ENCODE measurements around the gene AFF1.

Gene AFF1

DNA sequence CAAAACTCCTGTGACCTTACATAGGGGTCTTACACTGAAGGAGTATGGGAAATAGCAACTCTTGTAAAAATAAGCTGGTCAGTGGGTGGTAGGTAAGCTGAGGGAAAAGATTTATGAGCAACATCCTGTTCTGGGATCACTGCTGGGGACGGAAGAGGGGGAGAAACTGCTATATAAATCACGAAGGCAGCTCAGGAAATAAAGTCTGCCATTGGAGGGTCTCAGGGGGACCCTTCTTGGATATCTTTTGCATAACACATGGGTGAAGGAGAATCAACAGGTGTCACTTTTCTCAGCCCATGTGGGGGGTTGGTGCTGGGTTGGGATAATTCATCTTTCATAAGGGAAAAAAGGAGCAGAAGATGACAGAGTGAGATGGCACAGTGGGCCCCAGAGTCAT, 33.7 kb downstream of the AFF1 start:
- Histone ChIP-seq H4K20me1 (ENCODE audit: low read depth, low read length) (no peaks in the 10 kb centered on the region), H3K4me2 (ENCODE audit: low read depth, low read length, poor library complexity, severe bottlenecking) (no peak overlapping the region), H3K36me3 (ENCODE audit: low read length) (no peaks in the 10 kb centered on the region), H3K27me3 (ENCODE audit: low read length) (no peaks in the 10 kb centered on the region), H3K9me3 (ENCODE audit: insufficient read depth, low read length) (no peaks in the 10 kb centered on the region), H3K79me2 (ENCODE audit: insufficient read depth, low read length) (no peaks in the 10 kb centered on the region), H3K9ac (ENCODE audit: low read length) (no peak overlapping the region), H2AFZ (ENCODE audit: low read depth, low read length, severe bottlenecking) (no peak overlapping the region), H3K27ac (ENCODE audit: low read depth, low read length) (no peak overlapping the region), H3F3A (ENCODE audit: insufficient read depth) (no peaks in the 10 kb centered on the region), H3K9me2 (replicated peaks; ENCODE audit: insufficient read depth, low read length) (no peaks in the 10 kb centered on the region), H3K4me3 (ENCODE audit: insufficient read depth, low read length, poor library complexity, severe bottlenecking) (no peak overlapping the region)
- TF ChIP-seq, protein P1, sequence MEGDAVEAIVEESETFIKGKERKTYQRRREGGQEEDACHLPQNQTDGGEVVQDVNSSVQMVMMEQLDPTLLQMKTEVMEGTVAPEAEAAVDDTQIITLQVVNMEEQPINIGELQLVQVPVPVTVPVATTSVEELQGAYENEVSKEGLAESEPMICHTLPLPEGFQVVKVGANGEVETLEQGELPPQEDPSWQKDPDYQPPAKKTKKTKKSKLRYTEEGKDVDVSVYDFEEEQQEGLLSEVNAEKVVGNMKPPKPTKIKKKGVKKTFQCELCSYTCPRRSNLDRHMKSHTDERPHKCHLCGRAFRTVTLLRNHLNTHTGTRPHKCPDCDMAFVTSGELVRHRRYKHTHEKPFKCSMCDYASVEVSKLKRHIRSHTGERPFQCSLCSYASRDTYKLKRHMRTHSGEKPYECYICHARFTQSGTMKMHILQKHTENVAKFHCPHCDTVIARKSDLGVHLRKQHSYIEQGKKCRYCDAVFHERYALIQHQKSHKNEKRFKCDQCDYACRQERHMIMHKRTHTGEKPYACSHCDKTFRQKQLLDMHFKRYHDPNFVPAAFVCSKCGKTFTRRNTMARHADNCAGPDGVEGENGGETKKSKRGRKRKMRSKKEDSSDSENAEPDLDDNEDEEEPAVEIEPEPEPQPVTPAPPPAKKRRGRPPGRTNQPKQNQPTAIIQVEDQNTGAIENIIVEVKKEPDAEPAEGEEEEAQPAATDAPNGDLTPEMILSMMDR (IDR thresholded peaks at IDR 0.05; ENCODE audit: insufficient read depth, low read length, poor library complexity, severe bottlenecking), result no peak

DNA sequence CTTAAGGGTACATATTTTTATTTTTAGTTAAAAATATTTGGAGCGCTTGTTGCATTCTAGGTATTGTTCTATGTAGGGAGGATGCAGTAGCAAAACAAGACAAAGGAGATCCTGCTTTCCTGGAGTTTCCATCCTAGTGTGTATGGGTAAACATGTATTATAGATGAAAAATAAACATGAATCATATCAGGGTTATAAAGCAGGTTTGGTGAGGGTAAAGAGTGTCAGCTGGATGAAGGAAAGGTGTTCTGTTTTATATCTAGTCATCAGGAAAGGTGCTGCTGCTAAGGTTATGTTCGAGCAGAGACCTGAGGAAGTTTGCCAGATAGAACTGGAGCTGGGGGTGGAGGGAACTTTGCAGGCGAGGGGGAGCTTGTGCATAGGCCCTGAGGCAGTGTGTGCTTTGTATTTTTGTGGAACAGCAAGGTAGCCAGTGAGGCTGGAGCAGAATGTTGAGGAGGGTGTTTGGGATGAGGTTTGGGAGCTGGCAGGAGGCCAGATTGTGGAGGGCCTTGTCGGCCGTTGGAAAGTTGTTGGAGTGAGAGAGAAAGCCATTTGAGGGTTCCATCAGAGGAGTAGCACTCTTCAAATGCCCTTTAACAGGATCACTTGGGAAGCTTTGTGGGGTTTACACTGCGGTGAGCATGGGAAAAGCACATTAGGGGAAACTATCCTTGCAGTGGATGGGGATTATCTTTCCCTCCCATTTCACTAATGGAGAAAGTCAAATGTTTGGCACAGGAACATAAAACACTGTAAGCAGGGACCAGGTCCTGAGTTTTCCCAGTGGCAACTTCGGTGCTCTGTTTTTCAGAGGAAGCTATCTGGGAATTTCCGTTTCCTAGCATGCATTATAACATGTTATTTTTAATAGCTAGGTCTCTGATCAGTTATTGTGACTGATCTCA, 35.9 kb downstream of the AFF1 start:
- Histone ChIP-seq H3K9me2 (replicated peaks; ENCODE audit: insufficient read depth, low read length) (no peaks in the 10 kb centered on the region), H3K9ac (ENCODE audit: low read length) (no peak overlapping the region), H3K9me3 (ENCODE audit: insufficient read depth, low read length) (no peaks in the 10 kb centered on the region), H3F3A (ENCODE audit: insufficient read depth) (no peaks in the 10 kb centered on the region), H4K20me1 (ENCODE audit: low read depth, low read length) (no peaks in the 10 kb centered on the region), H3K36me3 (ENCODE audit: low read length) (no peaks in the 10 kb centered on the region), H3K4me3 (ENCODE audit: insufficient read depth, low read length, poor library complexity, severe bottlenecking) (no peak overlapping the region), H3K27me3 (ENCODE audit: low read length) (no peaks in the 10 kb centered on the region), H2AFZ (ENCODE audit: low read depth, low read length, severe bottlenecking) (no peak overlapping the region), H3K79me2 (ENCODE audit: insufficient read depth, low read length) (no peaks in the 10 kb centered on the region), H3K27ac (ENCODE audit: low read depth, low read length) (no peak overlapping the region), H3K4me2 (ENCODE audit: low read depth, low read length, poor library complexity, severe bottlenecking) (no peak overlapping the region)
- TF ChIP-seq, protein P1 (IDR thresholded peaks at IDR 0.05; ENCODE audit: insufficient read depth, low read length, poor library complexity, severe bottlenecking), result no peak
- no peak for TF ChIP-seq EZH2phosphoT487 (conservative IDR thresholded peaks at IDR 0.05; ENCODE audit: low read length)

DNA sequence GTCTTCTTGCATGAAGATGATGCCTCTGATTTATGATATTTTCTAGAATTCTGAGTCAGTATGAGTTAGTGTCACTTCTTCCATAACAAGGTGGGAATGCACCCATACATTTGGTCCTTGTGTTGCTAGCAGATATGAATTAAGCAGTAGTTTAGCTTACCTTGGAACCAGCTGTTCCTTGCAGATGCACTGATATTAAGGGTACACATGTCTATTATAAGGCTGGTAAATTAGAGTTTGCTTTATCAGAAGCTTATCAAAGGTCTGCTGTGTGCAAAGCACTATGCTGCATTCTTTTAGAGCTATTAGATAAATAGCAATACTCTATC, 36.5 kb downstream of the AFF1 start:
- H2AFZ ChIP-seq (ENCODE audit: low read depth, low read length, severe bottlenecking), result no peak overlapping the region
- H3K79me2 ChIP-seq (ENCODE audit: insufficient read depth, low read length), result no peaks in the 10 kb centered on the region
- H3K27ac ChIP-seq (ENCODE audit: low read depth, low read length), result no peak overlapping the region
- H3K4me3 ChIP-seq (ENCODE audit: insufficient read depth, low read length, poor library complexity, severe bottlenecking), result no peak overlapping the region
- no peaks in the 10 kb centered on the region for H4K20me1 ChIP-seq (ENCODE audit: low read depth, low read length)
- no peaks in the 10 kb centered on the region for H3K9me2 ChIP-seq (replicated peaks; ENCODE audit: insufficient read depth, low read length)
- no peaks in the 10 kb centered on the region for H3F3A ChIP-seq (ENCODE audit: insufficient read depth)
- no peak overlapping the region for H3K9ac ChIP-seq (ENCODE audit: low read length)
- H3K9me3 ChIP-seq (ENCODE audit: insufficient read depth, low read length), result no peaks in the 10 kb centered on the region
- H3K27me3 ChIP-seq (ENCODE audit: low read length), result no peaks in the 10 kb centered on the region
- TF ChIP-seq, protein P1 (IDR thresholded peaks at IDR 0.05; ENCODE audit: insufficient read depth, low read length, poor library complexity, severe bottlenecking), result no peak
- TF ChIP-seq EZH2phosphoT487 (conservative IDR thresholded peaks at IDR 0.05; ENCODE audit: low read length), result no peak
- no peak overlapping the region for H3K4me2 ChIP-seq (ENCODE audit: low read depth, low read length, poor library complexity, severe bottlenecking)
- H3K36me3 ChIP-seq (ENCODE audit: low read length), result no peaks in the 10 kb centered on the region
